Body of pancreas (tissue), 4 donors: ENCODE results near the gene TXNIP.

Experiments used
- POLR2A ChIP-seq, 3 donors: fragments of 450-650 bp; IDR thresholded peaks; one replicate each; pipeline ENCODE4 v1.6.1; 2016; ENCODE audit warnings: antibody characterized with exemption in 3 of 3, mild to moderate bottlenecking in 2 of 3
- TF ChIP-seq, protein P1 (sequence below), 7 experiments: fragments of 450-650 bp in 4 of 7; fragments of 200-600 bp in 3 of 7; sonication (generic) in 3 of 7; IDR thresholded peaks; one replicate each; pipeline ENCODE4 v1.5.1; 2016 to 2019; ENCODE audit warnings: antibody characterized with exemption in 7 of 7

DNA sequence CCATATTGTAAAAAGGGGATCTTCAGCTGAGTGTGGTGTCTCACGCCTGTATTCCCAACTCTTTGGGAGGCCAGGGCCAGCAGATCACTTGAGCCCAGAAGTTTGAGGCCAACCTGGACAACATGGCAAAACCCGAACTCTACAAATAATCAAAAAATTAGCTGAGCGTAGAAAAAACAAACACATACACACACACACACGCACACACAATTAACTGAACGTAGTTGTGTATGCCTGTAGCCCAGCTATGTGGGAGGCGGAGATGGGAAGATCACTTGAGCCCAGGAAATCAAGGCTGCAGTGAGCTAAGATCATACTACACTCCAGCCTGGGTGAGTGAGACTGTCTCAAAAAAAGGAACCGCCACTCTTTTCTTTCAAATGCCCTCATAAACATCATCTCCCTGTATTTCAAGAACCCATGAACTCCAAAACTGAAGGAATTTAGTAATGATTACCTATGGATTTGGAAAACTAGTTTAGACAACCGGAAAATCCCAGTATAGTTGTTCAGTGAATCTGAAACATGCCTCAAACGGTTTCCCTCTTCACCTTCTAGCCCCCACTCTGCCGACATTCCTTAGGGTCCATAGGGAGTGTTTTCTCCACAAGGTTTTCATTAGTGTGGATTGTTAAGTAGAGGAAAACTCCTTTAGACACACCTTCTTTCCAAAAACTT lies 4.5 kb downstream of the TXNIP start:
- TF ChIP-seq, protein P1, sequence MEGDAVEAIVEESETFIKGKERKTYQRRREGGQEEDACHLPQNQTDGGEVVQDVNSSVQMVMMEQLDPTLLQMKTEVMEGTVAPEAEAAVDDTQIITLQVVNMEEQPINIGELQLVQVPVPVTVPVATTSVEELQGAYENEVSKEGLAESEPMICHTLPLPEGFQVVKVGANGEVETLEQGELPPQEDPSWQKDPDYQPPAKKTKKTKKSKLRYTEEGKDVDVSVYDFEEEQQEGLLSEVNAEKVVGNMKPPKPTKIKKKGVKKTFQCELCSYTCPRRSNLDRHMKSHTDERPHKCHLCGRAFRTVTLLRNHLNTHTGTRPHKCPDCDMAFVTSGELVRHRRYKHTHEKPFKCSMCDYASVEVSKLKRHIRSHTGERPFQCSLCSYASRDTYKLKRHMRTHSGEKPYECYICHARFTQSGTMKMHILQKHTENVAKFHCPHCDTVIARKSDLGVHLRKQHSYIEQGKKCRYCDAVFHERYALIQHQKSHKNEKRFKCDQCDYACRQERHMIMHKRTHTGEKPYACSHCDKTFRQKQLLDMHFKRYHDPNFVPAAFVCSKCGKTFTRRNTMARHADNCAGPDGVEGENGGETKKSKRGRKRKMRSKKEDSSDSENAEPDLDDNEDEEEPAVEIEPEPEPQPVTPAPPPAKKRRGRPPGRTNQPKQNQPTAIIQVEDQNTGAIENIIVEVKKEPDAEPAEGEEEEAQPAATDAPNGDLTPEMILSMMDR (IDR thresholded peaks at IDR 0.05) = no peak
- TF ChIP-seq POLR2A (IDR thresholded peaks at IDR 0.05) = peak; percentile 17 to 66 (median 47)
